ENCODE results near the gene GUCA1A.

The GUCA1A gene

GRCh38 chr6:42154461-42155209 lies 18.5 kb upstream of the GUCA1A start:
- TF ChIP-seq ESRRG (CRISPR knock-in tag; IDR thresholded peaks at IDR 0.05) (no peak), CREB5 (CRISPR knock-in tag; IDR thresholded peaks at IDR 0.05; ENCODE audit: low read depth) (no peak), ISL1 (CRISPR knock-in tag; IDR thresholded peaks at IDR 0.05) (no peak), ZNF8 (CRISPR knock-in tag; IDR thresholded peaks at IDR 0.05) (no peak), GLIS3 (CRISPR knock-in tag; IDR thresholded peaks at IDR 0.05) (no peak), CSRNP3 (CRISPR knock-in tag; IDR thresholded peaks at IDR 0.05) (no peak)

GRCh38 chr6:42155293-42155692 lies 17.9 kb upstream of the GUCA1A start:
- TF ChIP-seq ZC3H10 (CRISPR knock-in tag; IDR thresholded peaks at IDR 0.05) = no peak
- no peak for TF ChIP-seq ZFP30 (CRISPR knock-in tag; IDR thresholded peaks at IDR 0.05)
- TF ChIP-seq TSHZ2 (CRISPR knock-in tag; IDR thresholded peaks at IDR 0.05) = no peak
- TF ChIP-seq CSDC2 (CRISPR knock-in tag; IDR thresholded peaks at IDR 0.05) = no peak
- TF ChIP-seq POU6F1 (CRISPR knock-in tag; IDR thresholded peaks at IDR 0.05; ENCODE audit: borderline replicate concordance, low read depth) = no peak
- no peak for TF ChIP-seq ZNF70 (CRISPR knock-in tag; IDR thresholded peaks at IDR 0.05)
- ATAC-seq = no peak

More at GRCh38 chr6:42154461-42155209, 18.5 kb upstream of the GUCA1A start:
- ATAC-seq = no peak

- TF ChIP-seq CREB5 (CRISPR knock-in tag; IDR thresholded peaks at IDR 0.05; ENCODE audit: low read depth) (no peak), ZNF70 (CRISPR knock-in tag; IDR thresholded peaks at IDR 0.05) (no peak), PPARA (CRISPR knock-in tag; IDR thresholded peaks at IDR 0.05; ENCODE audit: borderline replicate concordance) (no peak), ZNF8 (CRISPR knock-in tag; IDR thresholded peaks at IDR 0.05) (no peak), OSR1 (CRISPR knock-in tag; IDR thresholded peaks at IDR 0.05) (no peak), TSHZ2 (CRISPR knock-in tag; IDR thresholded peaks at IDR 0.05) (no peak), TOX (CRISPR knock-in tag; IDR thresholded peaks at IDR 0.05; ENCODE audit: borderline replicate concordance) (no peak), ARNTL (CRISPR knock-in tag; IDR thresholded peaks at IDR 0.05; ENCODE audit: borderline replicate concordance, low read depth) (no peak), GLIS3 (CRISPR knock-in tag; IDR thresholded peaks at IDR 0.05) (no peak), ZFP3 (CRISPR knock-in tag; IDR thresholded peaks at IDR 0.05) (no peak), RARB (CRISPR knock-in tag; IDR thresholded peaks at IDR 0.05) (no peak), ZNF565 (CRISPR knock-in tag; conservative IDR thresholded peaks at IDR 0.05; ENCODE audit: low read depth) (no peak), CSDC2 (CRISPR knock-in tag; IDR thresholded peaks at IDR 0.05) (no peak)
- ATAC-seq = no peak
Measured at GRCh38 chr6:42156638-42157037, 16.5 kb upstream of the GUCA1A start.

Measured in SK-N-SH treated with all-trans-retinoic acid at 6 μM for 48 hours (cell line).